HepG2 (cell line): ENCODE data around the gene CGREF1. TPM values are rescaled to one million over a fixed set of nuclear protein-coding genes. Genes with fewer than 3 reads are reported as not detected.
A peak's percentile ranks its signal among the peaks of the same experiment; 100 is the strongest.

Experiments used
- CBX2 ChIP-seq, 2 experiments: fragments of 200-600 bp in 1 of 2; sonication (generic); formaldehyde crosslinking in 1 of 2; IDR thresholded peaks; 2 replicates each; pipeline versions ENCODE4 v1.7.0 to v1.8.1; 2018 to 2022; ENCODE audit warnings: low read depth in 2 of 2, low read length in 1 of 2, mild to moderate bottlenecking in 1 of 2, missing genetic modification reagents in 1 of 2
- CEBPG ChIP-seq: IDR thresholded peaks from 2 replicates; pipeline ENCODE4 v1.6.1; 2016
- KDM6A ChIP-seq: IDR thresholded peaks from 2 replicates; pipeline ENCODE4 v1.6.1; 2016; ENCODE audit warnings: low read depth
- WIZ ChIP-seq: sonication (generic); formaldehyde crosslinking; IDR thresholded peaks from 2 replicates; pipeline ENCODE4 v1.5.1; 2020; ENCODE audit warnings: mild to moderate bottlenecking, missing genetic modification reagents
- ZBTB8A ChIP-seq: sonication (generic); formaldehyde crosslinking; IDR thresholded peaks from 2 replicates; pipeline ENCODE4 v1.4.0; 2020; ENCODE audit warnings: mild to moderate bottlenecking, low read depth, missing genetic modification reagents, borderline replicate concordance
- ZFP37 ChIP-seq: sonication (generic); formaldehyde crosslinking; IDR thresholded peaks from 2 replicates; pipeline ENCODE4 v1.4.0; 2020; ENCODE audit warnings: missing genetic modification reagents, borderline replicate concordance
- ZNF253 ChIP-seq: sonication (generic); formaldehyde crosslinking; IDR thresholded peaks from 2 replicates; pipeline ENCODE4 v1.8.0; 2022; ENCODE audit warnings: mild to moderate bottlenecking, missing genetic modification reagents, borderline replicate concordance
- ZNF563 ChIP-seq: sonication (generic); formaldehyde crosslinking; IDR thresholded peaks from 2 replicates; pipeline ENCODE4 v1.8.0; 2022; ENCODE audit warnings: mild to moderate bottlenecking, moderate library complexity, missing genetic modification reagents
- ZNF83 ChIP-seq: sonication (generic); formaldehyde crosslinking; IDR thresholded peaks from 2 replicates; pipeline ENCODE4 v1.4.0; 2020; ENCODE audit warnings: missing genetic modification reagents, mild to moderate bottlenecking, borderline replicate concordance
- polyA plus RNA-seq, 8 experiments: library from polyadenylated mRNA; depleted of rRNA in 3 of 8; stranded (reverse) in 7 of 8; unstranded in 1 of 8; fragments of >200 nt; fragmentation: Illumina TruSeq in 4 of 8; extraction: Trizol in 4 of 8; gene quantifications; 2 replicates each; pipeline versions ENCODE4 v1.2.1 to v1.2.3, GENCODE V29; 2011 to 2016; ENCODE audit warnings: low read depth in 4 of 8, missing spikeins in 1 of 8, mixed read lengths in 1 of 8; ENCODE audit not compliant: insufficient read depth in 1 of 8
- total RNA-seq, 5 experiments: library from RNA; depleted of rRNA; stranded (reverse); fragments of >200 nt; fragmentation: Illumina TruSeq; extraction: Trizol; gene quantifications; 2 replicates each; pipeline ENCODE4 v1.2.3, GENCODE V29; 2016; ENCODE audit warnings: low read depth in 1 of 5
- TF ChIP-seq, protein P1 (sequence below): sonication (generic); formaldehyde crosslinking; IDR thresholded peaks from 2 replicates; pipeline ENCODE4 v1.4.0; 2020; ENCODE audit warnings: low read depth, mild to moderate bottlenecking, missing genetic modification reagents
- TF ChIP-seq, protein P2 (sequence below): sonication (generic); formaldehyde crosslinking; IDR thresholded peaks from 2 replicates; pipeline ENCODE4 v1.5.1; 2020; ENCODE audit warnings: missing genetic modification reagents, mild to moderate bottlenecking, borderline replicate concordance
- TF ChIP-seq, protein P3 (sequence below): sonication (generic); formaldehyde crosslinking; IDR thresholded peaks from 2 replicates; pipeline ENCODE4 v1.4.0; 2020; ENCODE audit warnings: missing genetic modification reagents
- TF ChIP-seq, protein P4 (sequence below): sonication (generic); formaldehyde crosslinking; conservative IDR thresholded peaks from 2 replicates; pipeline ENCODE4 v1.8.0; 2022; ENCODE audit warnings: missing genetic modification reagents
- TF ChIP-seq, protein P5 (sequence below): sonication (generic); formaldehyde crosslinking; IDR thresholded peaks from 2 replicates; pipeline ENCODE4 v1.8.0; 2022; ENCODE audit warnings: missing genetic modification reagents, mild to moderate bottlenecking, inconsistent platforms, borderline replicate concordance
- TF ChIP-seq, protein P6 (sequence below): sonication (generic); formaldehyde crosslinking; IDR thresholded peaks from 2 replicates; pipeline ENCODE4 v1.5.0; 2020; ENCODE audit warnings: mild to moderate bottlenecking, low read depth, missing genetic modification reagents, borderline replicate concordance

The CGREF1 gene
- total and polyA plus RNA-seq, 2 of the 13 experiments (the other 11 are each of a cell fraction or from before 2014, with no cell fraction given): 13.9 to 23.4 TPM

DNA sequence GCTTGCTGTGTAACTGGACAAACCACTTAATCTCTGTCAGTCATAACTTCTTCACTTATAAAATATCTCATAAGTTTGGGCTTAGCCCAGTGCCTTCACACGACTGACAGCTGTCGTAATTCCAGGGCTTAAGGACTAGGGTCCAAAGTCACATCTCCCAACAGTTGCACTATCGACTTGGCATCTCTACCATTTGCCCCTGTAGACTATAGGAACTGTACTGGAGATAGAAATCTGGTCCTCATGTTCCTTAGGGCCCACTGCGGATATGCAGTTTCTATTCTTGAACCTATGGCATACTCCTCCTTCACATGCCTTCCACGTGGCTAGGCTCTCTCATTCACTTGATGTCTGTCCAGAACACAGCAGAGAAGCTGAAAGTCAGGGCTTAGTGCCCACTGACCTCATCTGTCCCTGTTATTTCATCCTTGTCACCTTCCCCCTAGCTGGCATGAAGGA is 7.4 kb upstream of the CGREF1 start (continued):
- TF ChIP-seq, protein P1, sequence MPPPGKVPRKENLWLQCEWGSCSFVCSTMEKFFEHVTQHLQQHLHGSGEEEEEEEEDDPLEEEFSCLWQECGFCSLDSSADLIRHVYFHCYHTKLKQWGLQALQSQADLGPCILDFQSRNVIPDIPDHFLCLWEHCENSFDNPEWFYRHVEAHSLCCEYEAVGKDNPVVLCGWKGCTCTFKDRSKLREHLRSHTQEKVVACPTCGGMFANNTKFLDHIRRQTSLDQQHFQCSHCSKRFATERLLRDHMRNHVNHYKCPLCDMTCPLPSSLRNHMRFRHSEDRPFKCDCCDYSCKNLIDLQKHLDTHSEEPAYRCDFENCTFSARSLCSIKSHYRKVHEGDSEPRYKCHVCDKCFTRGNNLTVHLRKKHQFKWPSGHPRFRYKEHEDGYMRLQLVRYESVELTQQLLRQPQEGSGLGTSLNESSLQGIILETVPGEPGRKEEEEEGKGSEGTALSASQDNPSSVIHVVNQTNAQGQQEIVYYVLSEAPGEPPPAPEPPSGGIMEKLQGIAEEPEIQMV (CRISPR knock-in tag): no peak
- no peak; the same call in 1 of the 2 replicates for TF ChIP-seq ZFP37 (CRISPR knock-in tag)
- TF ChIP-seq CBX2 (IDR thresholded peaks at IDR 0.05; ENCODE audit: low read depth, low read length): no peak
- TF ChIP-seq CBX2 (CRISPR knock-in tag; IDR thresholded peaks at IDR 0.05; ENCODE audit: low read depth): no peak
- TF ChIP-seq, protein P2, sequence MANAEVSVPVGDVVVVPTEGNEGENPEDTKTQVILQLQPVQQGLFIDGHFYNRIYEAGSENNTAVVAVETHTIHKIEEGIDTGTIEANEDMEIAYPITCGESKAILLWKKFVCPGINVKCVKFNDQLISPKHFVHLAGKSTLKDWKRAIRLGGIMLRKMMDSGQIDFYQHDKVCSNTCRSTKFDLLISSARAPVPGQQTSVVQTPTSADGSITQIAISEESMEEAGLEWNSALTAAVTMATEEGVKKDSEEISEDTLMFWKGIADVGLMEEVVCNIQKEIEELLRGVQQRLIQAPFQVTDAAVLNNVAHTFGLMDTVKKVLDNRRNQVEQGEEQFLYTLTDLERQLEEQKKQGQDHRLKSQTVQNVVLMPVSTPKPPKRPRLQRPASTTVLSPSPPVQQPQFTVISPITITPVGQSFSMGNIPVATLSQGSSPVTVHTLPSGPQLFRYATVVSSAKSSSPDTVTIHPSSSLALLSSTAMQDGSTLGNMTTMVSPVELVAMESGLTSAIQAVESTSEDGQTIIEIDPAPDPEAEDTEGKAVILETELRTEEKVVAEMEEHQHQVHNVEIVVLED (CRISPR knock-in tag): no peak
- TF ChIP-seq, protein P3, sequence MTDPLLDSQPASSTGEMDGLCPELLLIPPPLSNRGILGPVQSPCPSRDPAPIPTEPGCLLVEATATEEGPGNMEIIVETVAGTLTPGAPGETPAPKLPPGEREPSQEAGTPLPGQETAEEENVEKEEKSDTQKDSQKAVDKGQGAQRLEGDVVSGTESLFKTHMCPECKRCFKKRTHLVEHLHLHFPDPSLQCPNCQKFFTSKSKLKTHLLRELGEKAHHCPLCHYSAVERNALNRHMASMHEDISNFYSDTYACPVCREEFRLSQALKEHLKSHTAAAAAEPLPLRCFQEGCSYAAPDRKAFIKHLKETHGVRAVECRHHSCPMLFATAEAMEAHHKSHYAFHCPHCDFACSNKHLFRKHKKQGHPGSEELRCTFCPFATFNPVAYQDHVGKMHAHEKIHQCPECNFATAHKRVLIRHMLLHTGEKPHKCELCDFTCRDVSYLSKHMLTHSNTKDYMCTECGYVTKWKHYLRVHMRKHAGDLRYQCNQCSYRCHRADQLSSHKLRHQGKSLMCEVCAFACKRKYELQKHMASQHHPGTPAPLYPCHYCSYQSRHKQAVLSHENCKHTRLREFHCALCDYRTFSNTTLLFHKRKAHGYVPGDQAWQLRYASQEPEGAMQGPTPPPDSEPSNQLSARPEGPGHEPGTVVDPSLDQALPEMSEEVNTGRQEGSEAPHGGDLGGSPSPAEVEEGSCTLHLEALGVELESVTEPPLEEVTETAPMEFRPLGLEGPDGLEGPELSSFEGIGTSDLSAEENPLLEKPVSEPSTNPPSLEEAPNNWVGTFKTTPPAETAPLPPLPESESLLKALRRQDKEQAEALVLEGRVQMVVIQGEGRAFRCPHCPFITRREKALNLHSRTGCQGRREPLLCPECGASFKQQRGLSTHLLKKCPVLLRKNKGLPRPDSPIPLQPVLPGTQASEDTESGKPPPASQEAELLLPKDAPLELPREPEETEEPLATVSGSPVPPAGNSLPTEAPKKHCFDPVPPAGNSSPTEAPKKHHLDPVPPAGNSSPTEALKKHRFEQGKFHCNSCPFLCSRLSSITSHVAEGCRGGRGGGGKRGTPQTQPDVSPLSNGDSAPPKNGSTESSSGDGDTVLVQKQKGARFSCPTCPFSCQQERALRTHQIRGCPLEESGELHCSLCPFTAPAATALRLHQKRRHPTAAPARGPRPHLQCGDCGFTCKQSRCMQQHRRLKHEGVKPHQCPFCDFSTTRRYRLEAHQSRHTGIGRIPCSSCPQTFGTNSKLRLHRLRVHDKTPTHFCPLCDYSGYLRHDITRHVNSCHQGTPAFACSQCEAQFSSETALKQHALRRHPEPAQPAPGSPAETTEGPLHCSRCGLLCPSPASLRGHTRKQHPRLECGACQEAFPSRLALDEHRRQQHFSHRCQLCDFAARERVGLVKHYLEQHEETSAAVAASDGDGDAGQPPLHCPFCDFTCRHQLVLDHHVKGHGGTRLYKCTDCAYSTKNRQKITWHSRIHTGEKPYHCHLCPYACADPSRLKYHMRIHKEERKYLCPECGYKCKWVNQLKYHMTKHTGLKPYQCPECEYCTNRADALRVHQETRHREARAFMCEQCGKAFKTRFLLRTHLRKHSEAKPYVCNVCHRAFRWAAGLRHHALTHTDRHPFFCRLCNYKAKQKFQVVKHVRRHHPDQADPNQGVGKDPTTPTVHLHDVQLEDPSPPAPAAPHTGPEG: no peak
- peak; percentile 50; the same call in 1 of the 2 replicates for TF ChIP-seq CEBPG (CRISPR knock-in tag)
- TF ChIP-seq ZBTB8A (CRISPR knock-in tag): no peak
- no peak for TF ChIP-seq ZNF563 (CRISPR knock-in tag)
- no peak for TF ChIP-seq KDM6A (CRISPR knock-in tag)
- TF ChIP-seq ZNF253: no peak
- TF ChIP-seq, protein P4, sequence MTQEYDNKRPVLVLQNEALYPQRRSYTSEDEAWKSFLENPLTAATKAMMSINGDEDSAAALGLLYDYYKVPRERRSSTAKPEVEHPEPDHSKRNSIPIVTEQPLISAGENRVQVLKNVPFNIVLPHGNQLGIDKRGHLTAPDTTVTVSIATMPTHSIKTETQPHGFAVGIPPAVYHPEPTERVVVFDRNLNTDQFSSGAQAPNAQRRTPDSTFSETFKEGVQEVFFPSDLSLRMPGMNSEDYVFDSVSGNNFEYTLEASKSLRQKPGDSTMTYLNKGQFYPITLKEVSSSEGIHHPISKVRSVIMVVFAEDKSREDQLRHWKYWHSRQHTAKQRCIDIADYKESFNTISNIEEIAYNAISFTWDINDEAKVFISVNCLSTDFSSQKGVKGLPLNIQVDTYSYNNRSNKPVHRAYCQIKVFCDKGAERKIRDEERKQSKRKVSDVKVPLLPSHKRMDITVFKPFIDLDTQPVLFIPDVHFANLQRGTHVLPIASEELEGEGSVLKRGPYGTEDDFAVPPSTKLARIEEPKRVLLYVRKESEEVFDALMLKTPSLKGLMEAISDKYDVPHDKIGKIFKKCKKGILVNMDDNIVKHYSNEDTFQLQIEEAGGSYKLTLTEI (CRISPR knock-in tag): no peak
- TF ChIP-seq, protein P5, sequence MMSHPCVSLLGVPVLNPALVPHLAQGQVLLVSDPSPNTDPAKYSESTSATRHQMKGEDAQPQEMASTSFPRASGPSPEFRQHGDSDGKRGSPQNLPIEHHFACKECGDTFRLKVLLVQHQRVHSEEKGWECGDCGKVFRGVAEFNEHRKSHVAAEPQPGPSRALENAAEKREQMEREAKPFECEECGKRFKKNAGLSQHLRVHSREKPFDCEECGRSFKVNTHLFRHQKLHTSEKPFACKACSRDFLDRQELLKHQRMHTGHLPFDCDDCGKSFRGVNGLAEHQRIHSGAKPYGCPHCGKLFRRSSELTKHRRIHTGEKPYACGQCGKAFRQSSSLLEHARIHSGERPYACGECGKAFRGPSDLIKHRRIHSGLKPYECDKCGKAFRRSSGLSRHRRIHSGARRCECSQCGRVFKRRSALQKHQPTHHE (CRISPR knock-in tag): no peak
- TF ChIP-seq ZNF83 (CRISPR knock-in tag): no peak
- TF ChIP-seq, protein P6, sequence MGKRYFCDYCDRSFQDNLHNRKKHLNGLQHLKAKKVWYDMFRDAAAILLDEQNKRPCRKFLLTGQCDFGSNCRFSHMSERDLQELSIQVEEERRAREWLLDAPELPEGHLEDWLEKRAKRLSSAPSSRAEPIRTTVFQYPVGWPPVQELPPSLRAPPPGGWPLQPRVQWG (CRISPR knock-in tag): no peak
- TF ChIP-seq WIZ (CRISPR knock-in tag): peak; percentile 44; the same call in 1 of the 2 replicates
